GM12875 (cell line): ENCODE measurements around the gene CALCR.

Experiments used
- H3K4me3 ChIP-seq: one replicate; pipeline ENCODE4 v1.5.1; 2011; ENCODE audit warnings: low read depth, low read length, control low read depth
- CTCF ChIP-seq: IDR thresholded peaks from 2 replicates; pipeline ENCODE4 v1.5.1; 2011; ENCODE audit warnings: low read depth, mild to moderate bottlenecking, control low read depth, inconsistent platforms, low read length, moderate library complexity, borderline replicate concordance; ENCODE audit not compliant: insufficient read depth

Gene CALCR

GRCh38 chr7:93569189-93569588, 5.3 kb downstream of the CALCR start:
- H3K4me3 ChIP-seq: no peak overlapping the region
- TF ChIP-seq CTCF: no peak

DNA sequence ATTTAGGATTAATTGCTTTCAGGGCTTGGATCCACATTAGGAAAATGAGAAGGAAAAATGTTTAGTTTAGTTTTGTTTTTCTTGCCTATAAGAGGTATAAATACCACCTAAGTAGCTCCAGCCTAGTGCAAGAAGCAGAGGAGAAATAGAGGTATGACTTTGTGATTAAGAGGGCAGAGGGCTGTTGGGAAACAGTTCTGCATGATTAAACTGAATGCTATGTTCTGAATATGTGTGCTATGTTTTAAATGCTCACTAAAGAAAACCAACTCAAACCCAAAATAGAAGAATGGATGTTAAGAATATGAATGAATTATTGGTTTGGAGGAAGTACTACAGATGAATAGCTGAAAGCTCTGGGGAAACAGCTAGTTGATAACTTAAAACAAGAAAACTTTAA, 7.6 kb downstream of the CALCR start:
- no peak overlapping the region for H3K4me3 ChIP-seq
- TF ChIP-seq CTCF: no peak

DNA sequence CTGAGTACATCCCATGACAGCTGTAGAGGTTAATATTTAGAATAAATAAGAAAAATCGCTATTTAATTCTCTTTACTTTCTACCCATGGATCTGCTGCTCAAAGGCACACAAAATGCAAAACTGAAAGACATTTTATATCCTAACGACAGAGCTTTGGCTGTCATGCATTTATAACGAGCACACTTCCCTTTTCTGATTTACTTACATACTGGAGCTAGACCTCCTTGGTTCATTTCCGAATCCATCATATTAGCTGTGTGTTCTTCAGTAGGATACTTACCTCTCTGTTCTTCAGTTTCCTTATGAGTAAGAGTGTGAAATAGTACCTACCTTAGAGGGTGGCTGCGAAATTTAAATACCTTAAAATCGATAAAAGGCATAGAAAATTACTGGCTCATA, 10.9 kb downstream of the CALCR start:
- TF ChIP-seq CTCF: no peak
- no peak overlapping the region for H3K4me3 ChIP-seq

- no peak for TF ChIP-seq CTCF
- no peak overlapping the region for H3K4me3 ChIP-seq
These were observed 11.6 kb downstream of the CALCR start for GRCh38 chr7:93562936-93563335.

DNA sequence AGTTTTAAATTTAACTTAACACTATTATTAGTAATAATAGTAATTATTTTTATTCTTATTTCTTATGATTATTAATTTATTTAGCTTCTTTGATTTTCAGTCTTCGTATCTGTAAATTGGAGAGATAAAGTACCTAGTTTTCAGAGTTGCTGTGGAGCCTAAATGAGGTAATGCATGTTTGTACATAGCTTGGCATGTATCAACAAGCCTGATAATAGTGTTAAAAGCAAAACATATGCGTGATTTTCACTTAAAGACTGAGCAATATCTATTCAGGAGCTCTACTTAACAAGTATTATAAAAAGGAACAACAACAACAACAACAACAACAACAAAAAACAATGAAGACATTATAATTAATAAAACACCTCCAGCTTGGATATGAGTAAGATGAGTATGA, 12.4 kb downstream of the CALCR start:
- TF ChIP-seq CTCF: no peak
- H3K4me3 ChIP-seq: no peak overlapping the region

DNA sequence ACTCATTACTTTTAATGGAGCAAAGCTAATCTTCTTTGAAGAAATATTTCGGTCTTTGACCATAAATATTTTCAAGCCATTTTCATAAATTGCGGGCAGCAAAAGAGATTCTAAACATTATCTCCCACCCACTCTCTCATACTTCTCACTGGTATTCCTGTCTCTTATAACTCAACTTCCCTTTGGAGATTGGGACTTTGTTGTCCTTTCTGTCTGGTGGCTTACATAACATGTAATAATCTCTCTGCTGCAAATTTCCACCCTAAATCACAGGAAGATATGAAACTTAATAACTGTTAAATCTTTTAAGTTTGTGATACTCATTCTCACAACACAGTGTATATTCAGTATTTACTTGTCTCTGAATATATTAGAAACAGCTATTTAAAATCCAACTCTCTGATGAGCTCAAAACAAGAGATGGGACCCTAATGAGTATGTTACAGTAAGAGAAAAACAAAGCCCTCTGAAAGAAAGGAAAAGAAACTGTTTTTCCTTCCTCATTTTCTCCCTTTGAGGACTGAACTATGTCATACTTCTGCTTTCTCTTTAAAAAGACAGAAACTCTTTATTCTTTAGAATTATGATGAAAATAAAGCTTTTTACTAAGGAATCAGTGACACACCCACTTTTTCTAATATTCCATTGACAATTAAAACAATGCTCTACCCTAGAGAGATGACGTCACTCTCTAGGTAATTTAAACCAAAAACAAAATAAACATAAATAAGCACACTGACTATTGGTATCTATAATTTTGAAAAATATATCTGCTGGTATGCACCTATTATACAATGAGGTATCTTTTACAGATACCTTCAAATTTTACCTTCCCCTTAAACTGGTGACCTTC, 14.7 kb downstream of the CALCR start:
- TF ChIP-seq CTCF: no peak
- no peak overlapping the region for H3K4me3 ChIP-seq

GRCh38 chr7:93558705-93559614, 15.6 kb downstream of the CALCR start:
- no peak overlapping the region for H3K4me3 ChIP-seq
- TF ChIP-seq CTCF: no peak
